Left ventricle myocardium inferior (tissue), 1 donor: ENCODE measurements around the gene COL4A5. TPM values are rescaled to one million over a fixed set of nuclear protein-coding genes. Genes with fewer than 3 reads are reported as not detected.

Source experiments
- DNase-seq: peaks from one replicate; pipeline ENCODE4 v3.0.0-alpha.2; 2020
- H3K27ac ChIP-seq: fragments of 200-600 bp; replicated peaks from 2 replicates; pipeline ENCODE4 v1.8.0; 2021
- H3K27me3 ChIP-seq: fragments of 200-600 bp; 2 replicates; pipeline ENCODE4 v1.8.0; 2021; ENCODE audit warnings: low read depth
- H3K36me3 ChIP-seq: fragments of 200-600 bp; 2 replicates; pipeline ENCODE4 v1.8.0; 2021
- H3K4me1 ChIP-seq: fragments of 200-600 bp; 2 replicates; pipeline ENCODE4 v1.8.0; 2021
- H3K4me3 ChIP-seq: fragments of 200-600 bp; 2 replicates; pipeline ENCODE4 v1.8.0; 2021; ENCODE audit warnings: mild to moderate bottlenecking, moderate library complexity
- H3K9me3 ChIP-seq: fragments of 200-600 bp; replicated peaks from 2 replicates; pipeline ENCODE4 v1.8.0; 2021
- intact Hi-C: fragments of 100-400 bp; cut with micrococcal nuclease; formaldehyde crosslinking; loops from one replicate; pipeline ENCODE4 v1.11.0; 2022
- total RNA-seq: library from RNA; stranded (reverse); fragmentation: NEBNext Ultra II Directional; extraction: Animal tissue kit (Norgen Biotek cat#: 25700); gene quantifications from one replicate; pipeline ENCODE4 v1.2.1, GENCODE V29; 2021
- TF ChIP-seq, protein P1 (sequence below): fragments of 200-600 bp; IDR thresholded peaks from 2 replicates; pipeline ENCODE4 v1.8.0; 2021; ENCODE audit warnings: antibody characterized with exemption, mild to moderate bottlenecking, borderline replicate concordance
- donor health status: DM: no; HTN: yes; CAD: no; lungs with severe emphysema.

COL4A5 gene
- total RNA-seq, 1 donor from 2014 or later: 10.8 TPM

- no peaks in the 10 kb centered on the region for H3K27me3 ChIP-seq
- TF ChIP-seq, protein P1, sequence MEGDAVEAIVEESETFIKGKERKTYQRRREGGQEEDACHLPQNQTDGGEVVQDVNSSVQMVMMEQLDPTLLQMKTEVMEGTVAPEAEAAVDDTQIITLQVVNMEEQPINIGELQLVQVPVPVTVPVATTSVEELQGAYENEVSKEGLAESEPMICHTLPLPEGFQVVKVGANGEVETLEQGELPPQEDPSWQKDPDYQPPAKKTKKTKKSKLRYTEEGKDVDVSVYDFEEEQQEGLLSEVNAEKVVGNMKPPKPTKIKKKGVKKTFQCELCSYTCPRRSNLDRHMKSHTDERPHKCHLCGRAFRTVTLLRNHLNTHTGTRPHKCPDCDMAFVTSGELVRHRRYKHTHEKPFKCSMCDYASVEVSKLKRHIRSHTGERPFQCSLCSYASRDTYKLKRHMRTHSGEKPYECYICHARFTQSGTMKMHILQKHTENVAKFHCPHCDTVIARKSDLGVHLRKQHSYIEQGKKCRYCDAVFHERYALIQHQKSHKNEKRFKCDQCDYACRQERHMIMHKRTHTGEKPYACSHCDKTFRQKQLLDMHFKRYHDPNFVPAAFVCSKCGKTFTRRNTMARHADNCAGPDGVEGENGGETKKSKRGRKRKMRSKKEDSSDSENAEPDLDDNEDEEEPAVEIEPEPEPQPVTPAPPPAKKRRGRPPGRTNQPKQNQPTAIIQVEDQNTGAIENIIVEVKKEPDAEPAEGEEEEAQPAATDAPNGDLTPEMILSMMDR: no peak
- H3K36me3 ChIP-seq: no peaks in the 10 kb centered on the region
- no peaks in the 10 kb centered on the region for H3K4me1 ChIP-seq
- no peak overlapping the region for H3K4me3 ChIP-seq
- H3K27ac ChIP-seq: no peak overlapping the region
- DNase-seq: no peak
- peaks cover 8% of the 10 kb centered on the region for H3K9me3 ChIP-seq
- intact Hi-C loops: no loop called here
Observed at GRCh38 chrX:108640817-108641216, 201.2 kb downstream of the COL4A5 start.

GRCh38 chrX:108641589-108642272 lies 202.1 kb downstream of the COL4A5 start:
- DNase-seq: no peak
- H3K9me3 ChIP-seq: peaks cover 8% of the 10 kb centered on the region
- no peak overlapping the region for H3K4me3 ChIP-seq
- TF ChIP-seq, protein P1: no peak
- no peaks in the 10 kb centered on the region for H3K4me1 ChIP-seq
- H3K27me3 ChIP-seq: no peaks in the 10 kb centered on the region
- no peaks in the 10 kb centered on the region for H3K36me3 ChIP-seq
- H3K27ac ChIP-seq: no peak overlapping the region
- intact Hi-C loops: no loop called here

- intact Hi-C loops: no loop called here
- Histone ChIP-seq H3K4me1 (no peaks in the 10 kb centered on the region), H3K36me3 (no peaks in the 10 kb centered on the region), H3K9me3 (peaks cover 8% of the 10 kb centered on the region), H3K4me3 (no peak overlapping the region), H3K27me3 (no peaks in the 10 kb centered on the region), H3K27ac (no peak overlapping the region)
- no peak for DNase-seq
- TF ChIP-seq, protein P1: no peak
Observed at GRCh38 chrX:108642273-108642628, 202.6 kb downstream of the COL4A5 start.

DNA sequence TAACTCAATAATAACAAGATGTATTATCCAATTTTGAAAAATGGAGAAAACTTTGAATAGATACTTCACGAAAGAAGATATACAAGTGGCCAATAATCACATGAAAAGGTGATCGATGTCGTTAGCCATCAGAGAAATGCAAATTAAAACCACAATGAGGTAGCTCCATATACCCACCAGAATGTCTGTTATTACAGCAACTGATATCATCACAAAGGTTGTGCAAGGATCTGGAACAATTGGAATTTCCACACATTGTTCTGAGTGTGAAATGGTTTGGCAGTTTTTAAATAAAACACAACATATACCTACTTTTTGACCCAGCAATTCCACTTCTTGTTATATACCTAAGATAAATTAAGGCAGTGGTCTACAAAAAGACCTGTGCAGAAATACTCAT lies 225.1 kb downstream of the COL4A5 start:
- intact Hi-C loops: no loop called here
- no peaks in the 10 kb centered on the region for H3K36me3 ChIP-seq
- H3K4me3 ChIP-seq: no peak overlapping the region
- no peaks in the 10 kb centered on the region for H3K27me3 ChIP-seq
- no peak for DNase-seq
- no peak overlapping the region for H3K27ac ChIP-seq
- H3K4me1 ChIP-seq: no peaks in the 10 kb centered on the region
- no peaks in the 10 kb centered on the region for H3K9me3 ChIP-seq
- TF ChIP-seq, protein P1: no peak

- Histone ChIP-seq H3K27me3 (no peaks in the 10 kb centered on the region), H3K9me3 (no peaks in the 10 kb centered on the region), H3K4me3 (no peak overlapping the region), H3K36me3 (no peaks in the 10 kb centered on the region), H3K4me1 (no peaks in the 10 kb centered on the region), H3K27ac (no peak overlapping the region)
- TF ChIP-seq, protein P1: no peak
- intact Hi-C loops: no loop called here
- no peak for DNase-seq
Observed at GRCh38 chrX:108666101-108666500, 226.5 kb downstream of the COL4A5 start.
